D721Med (cell line): ENCODE results near the gene DSC3.

Source experiments
- DNase-seq: peaks from one replicate; pipeline ENCODE4 v3.0.0; 2011; ENCODE audit warnings: low spot score; ENCODE audit not compliant: insufficient read length
- FAIRE-seq: peaks from 2 replicates; lab custom pipeline; 2011; peaks lifted over from hg19 to GRCh38; lab: Jason Lieb, UNC
- TF ChIP-seq, protein P1 (sequence below): IDR thresholded peaks from 2 replicates; pipeline ENCODE4 v1.5.1; 2012; ENCODE audit warnings: mild to moderate bottlenecking, control low read depth; ENCODE audit not compliant: insufficient read depth; ENCODE audit errors: missing control alignments

Gene DSC3

DNA sequence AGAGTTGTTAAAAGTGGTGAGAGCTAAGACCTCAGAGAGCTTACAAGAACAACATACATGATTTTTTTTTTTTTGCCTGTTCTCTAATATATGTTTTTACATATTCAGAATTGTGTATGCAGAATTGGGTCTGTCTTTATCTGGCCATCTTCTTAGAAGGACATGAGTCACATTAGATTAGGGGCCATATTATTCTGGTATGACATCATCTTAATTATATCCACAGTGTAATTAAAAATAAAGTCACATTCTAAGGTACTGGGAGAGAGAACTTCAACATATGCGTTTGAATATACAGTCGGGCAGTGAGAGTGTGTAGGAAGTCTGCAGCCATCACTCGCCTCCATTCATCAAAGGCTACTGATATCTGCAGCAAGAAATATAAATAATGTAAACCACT lies 88.3 kb downstream of the DSC3 start:
- FAIRE-seq (no peak), DNase-seq (no peak)
- TF ChIP-seq, protein P1, sequence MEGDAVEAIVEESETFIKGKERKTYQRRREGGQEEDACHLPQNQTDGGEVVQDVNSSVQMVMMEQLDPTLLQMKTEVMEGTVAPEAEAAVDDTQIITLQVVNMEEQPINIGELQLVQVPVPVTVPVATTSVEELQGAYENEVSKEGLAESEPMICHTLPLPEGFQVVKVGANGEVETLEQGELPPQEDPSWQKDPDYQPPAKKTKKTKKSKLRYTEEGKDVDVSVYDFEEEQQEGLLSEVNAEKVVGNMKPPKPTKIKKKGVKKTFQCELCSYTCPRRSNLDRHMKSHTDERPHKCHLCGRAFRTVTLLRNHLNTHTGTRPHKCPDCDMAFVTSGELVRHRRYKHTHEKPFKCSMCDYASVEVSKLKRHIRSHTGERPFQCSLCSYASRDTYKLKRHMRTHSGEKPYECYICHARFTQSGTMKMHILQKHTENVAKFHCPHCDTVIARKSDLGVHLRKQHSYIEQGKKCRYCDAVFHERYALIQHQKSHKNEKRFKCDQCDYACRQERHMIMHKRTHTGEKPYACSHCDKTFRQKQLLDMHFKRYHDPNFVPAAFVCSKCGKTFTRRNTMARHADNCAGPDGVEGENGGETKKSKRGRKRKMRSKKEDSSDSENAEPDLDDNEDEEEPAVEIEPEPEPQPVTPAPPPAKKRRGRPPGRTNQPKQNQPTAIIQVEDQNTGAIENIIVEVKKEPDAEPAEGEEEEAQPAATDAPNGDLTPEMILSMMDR, result no peak

DNA sequence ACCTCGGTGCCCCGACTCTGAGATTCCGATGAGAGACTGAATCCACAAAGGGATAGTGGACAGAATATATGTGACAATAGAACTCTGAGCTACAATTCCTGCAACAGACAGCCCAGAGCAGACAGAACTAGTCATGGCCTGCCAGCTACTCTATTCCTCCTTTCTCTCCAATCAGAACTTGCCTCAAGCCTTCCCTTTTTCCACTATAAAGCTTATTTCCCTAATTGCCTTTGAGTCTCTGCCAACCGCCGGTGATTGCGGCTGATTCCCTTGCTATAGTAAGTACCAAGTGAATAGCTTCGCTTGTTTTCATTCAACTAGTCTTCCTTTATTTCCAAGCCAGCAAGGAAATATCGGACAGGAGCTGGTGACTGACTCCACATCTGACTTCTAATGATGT lies 96.8 kb downstream of the DSC3 start:
- FAIRE-seq (no peak), DNase-seq (no peak)
- TF ChIP-seq, protein P1, result no peak

DNA sequence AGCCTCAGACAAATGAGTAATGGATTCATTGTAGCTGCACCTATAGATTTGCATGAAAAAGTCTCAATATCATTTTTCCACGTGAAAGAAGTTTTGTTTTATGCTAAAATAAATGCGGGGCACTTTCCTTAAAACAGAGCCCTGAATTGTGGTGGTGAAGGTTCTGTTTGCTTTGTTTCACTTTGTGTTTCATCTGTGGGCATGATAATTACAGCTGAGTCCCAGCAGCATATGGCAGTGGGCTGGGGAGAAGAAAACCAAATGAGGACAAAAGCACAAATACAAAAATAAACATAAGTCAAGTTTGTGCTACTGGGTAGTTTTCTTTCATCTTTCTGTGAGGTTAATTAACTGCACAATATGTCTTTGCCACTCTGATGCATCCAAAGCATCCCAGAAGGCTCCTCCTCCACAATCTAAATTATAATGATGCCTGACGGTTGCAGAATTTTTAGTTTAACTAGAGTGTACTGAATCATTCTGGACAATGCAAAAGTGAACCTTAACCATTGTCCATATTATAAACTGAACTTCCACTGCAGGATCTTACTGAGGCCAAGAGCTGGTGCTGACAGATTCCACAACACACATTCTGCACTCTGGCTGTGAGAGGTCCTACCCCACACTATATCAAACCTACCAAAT lies 97.6 kb downstream of the DSC3 start:
- FAIRE-seq (no peak), DNase-seq (no peak)
- TF ChIP-seq, protein P1, result no peak

DNA sequence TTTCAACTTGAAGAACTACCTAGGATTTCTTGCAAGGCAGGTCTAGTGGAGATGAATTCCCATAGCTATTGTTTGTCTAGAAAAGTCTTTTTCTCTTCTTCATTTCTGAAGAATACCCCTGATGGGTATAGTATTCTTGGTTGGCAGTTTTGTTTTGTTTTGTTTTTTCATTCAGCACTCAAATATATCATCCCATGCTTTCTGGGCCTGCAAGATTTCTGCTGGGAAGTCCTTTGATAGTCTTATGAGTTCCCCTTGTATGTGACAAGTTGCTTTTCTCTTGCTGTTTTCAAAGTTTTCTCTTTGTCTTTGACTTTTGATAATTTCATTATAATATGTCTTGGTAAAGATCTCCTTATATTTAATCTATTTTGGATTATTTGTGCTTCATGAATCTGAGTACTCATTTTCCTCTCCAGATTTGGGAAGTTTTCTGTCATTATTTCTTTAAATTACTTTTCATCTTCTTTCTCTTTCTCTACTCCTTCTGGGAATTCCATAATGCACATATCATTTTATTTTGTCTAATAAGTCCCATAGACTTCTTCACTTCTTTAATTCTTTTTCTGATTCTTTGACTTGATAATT lies 101.5 kb downstream of the DSC3 start:
- FAIRE-seq (no peak), DNase-seq (no peak)
- TF ChIP-seq, protein P1, result no peak
